ENCODE results near the gene MICAL2.

The MICAL2 gene

GRCh38 chr11:12246147-12246546, 135.8 kb downstream of the MICAL2 start:
- no peak for DNase-seq (ENCODE audit: low read depth)

- no peak for DNase-seq (ENCODE audit: low read depth)
Measured at GRCh38 chr11:12246989-12247388, 136.6 kb downstream of the MICAL2 start.

- DNase-seq (ENCODE audit: low read depth): no peak
Measured at GRCh38 chr11:12247543-12248254, 137.3 kb downstream of the MICAL2 start.

GRCh38 chr11:12248330-12248729, 137.9 kb downstream of the MICAL2 start:
- no peak for DNase-seq (ENCODE audit: low read depth)

- DNase-seq (ENCODE audit: low read depth): no peak
Measured at GRCh38 chr11:12249590-12250260, 139.3 kb downstream of the MICAL2 start.

GRCh38 chr11:12251666-12252560, 141.5 kb downstream of the MICAL2 start:
- no peak for DNase-seq (ENCODE audit: low read depth)

- no peak for DNase-seq (ENCODE audit: low read depth)
Measured at GRCh38 chr11:12253843-12254281, 143.5 kb downstream of the MICAL2 start.

- DNase-seq (ENCODE audit: low read depth): no peak
Measured at GRCh38 chr11:12258451-12258850, 148.1 kb downstream of the MICAL2 start.

- DNase-seq (ENCODE audit: low read depth): no peak
Measured at GRCh38 chr11:12259956-12260355, 149.6 kb downstream of the MICAL2 start.

- DNase-seq (ENCODE audit: low read depth): no peak
Measured at GRCh38 chr11:12260731-12261521, 150.5 kb downstream of the MICAL2 start.

GRCh38 chr11:12261551-12261950, 151.2 kb downstream of the MICAL2 start:
- no peak for DNase-seq (ENCODE audit: low read depth)

GRCh38 chr11:12263141-12263693, 152.8 kb downstream of the MICAL2 start:
- no peak for DNase-seq (ENCODE audit: low read depth)

GRCh38 chr11:12264361-12264760, 154.0 kb downstream of the MICAL2 start:
- no peak for DNase-seq (ENCODE audit: low read depth)

GRCh38 chr11:12266132-12266531, 155.7 kb downstream of the MICAL2 start:
- no peak for DNase-seq (ENCODE audit: low read depth)

GRCh38 chr11:12266943-12267342, 156.6 kb downstream of the MICAL2 start:
- DNase-seq (ENCODE audit: low read depth): no peak

GRCh38 chr11:12267921-12268320, 157.5 kb downstream of the MICAL2 start:
- no peak for DNase-seq (ENCODE audit: low read depth)

GRCh38 chr11:12269104-12269441, 158.7 kb downstream of the MICAL2 start:
- DNase-seq (ENCODE audit: low read depth): no peak

GRCh38 chr11:12269446-12270214, 159.2 kb downstream of the MICAL2 start:
- DNase-seq (ENCODE audit: low read depth): no peak

- DNase-seq (ENCODE audit: low read depth): no peak
Measured at GRCh38 chr11:12270215-12270797, 159.9 kb downstream of the MICAL2 start.

- DNase-seq (ENCODE audit: low read depth): no peak
Measured at GRCh38 chr11:12270817-12271216, 160.4 kb downstream of the MICAL2 start.

All from activated T-helper 1 cell treated with Interleukin-2 at 50 U/mL for 16 hours (primary cell).